Skeletal muscle tissue (tissue), 4 donors: ENCODE data around the gene PRH1. TPM values are rescaled to one million over a fixed set of nuclear protein-coding genes. Genes with fewer than 3 reads are reported as not detected.

Source experiments
- H3K27ac ChIP-seq: one replicate; pipeline ENCODE4 v1.7.0; 2013; ENCODE audit warnings: mild to moderate bottlenecking, low read depth, low read length, inconsistent platforms
- H3K27me3 ChIP-seq, 3 donors: one replicate each; pipeline ENCODE4 v1.7.0; 2013; ENCODE audit warnings: low read length in 3 of 3; ENCODE audit not compliant: control insufficient read depth in 3 of 3, insufficient read depth in 3 of 3
- H3K36me3 ChIP-seq, 3 donors: one replicate each; pipeline ENCODE4 v1.7.0; 2013; ENCODE audit warnings: low read length in 3 of 3; ENCODE audit not compliant: control insufficient read depth in 3 of 3, insufficient read depth in 3 of 3
- H3K4me1 ChIP-seq, 3 donors: one replicate each; pipeline ENCODE4 v1.7.0; 2013; ENCODE audit warnings: low read length in 3 of 3, mild to moderate bottlenecking in 3 of 3; ENCODE audit not compliant: control insufficient read depth in 3 of 3, insufficient read depth in 3 of 3
- H3K4me3 ChIP-seq, 3 donors: one replicate each; pipeline ENCODE4 v1.7.0; 2013; ENCODE audit warnings: low read length in 3 of 3
- H3K9ac ChIP-seq, 3 donors: one replicate each; pipeline ENCODE4 v1.7.0; 2013; ENCODE audit warnings: low read length in 3 of 3, mild to moderate bottlenecking in 3 of 3, moderate library complexity in 2 of 3, low read depth in 1 of 3
- H3K9me3 ChIP-seq, 3 donors: one replicate each; pipeline ENCODE4 v1.7.0; 2013; ENCODE audit warnings: low read length in 3 of 3; ENCODE audit not compliant: control insufficient read depth in 3 of 3
- total RNA-seq: library from RNA; depleted of rRNA; stranded (reverse); fragments of >200 nt; gene quantifications from one replicate; pipeline ENCODE4 v1.2.3, GENCODE V29; 2014
- donor health status: Osteomylitis.

Gene PRH1
- total RNA-seq: 31.8 TPM

GRCh38 chr12:10884086-10884725, at the start of gene PRH1:
Gene PRH1, minus strand, starts transcription at chr12:10884255. Its CDS starts 38 bp downstream, at chr12:10884217.
- H3K27ac ChIP-seq: no peak within 1 kb of the TSS
- no peaks in the 10 kb centered on the region for H3K9me3 ChIP-seq
- H3K4me1 ChIP-seq: no peaks in the 10 kb centered on the region
- no peaks in the 10 kb centered on the region for H3K27me3 ChIP-seq
- H3K9ac ChIP-seq: no peak within 1 kb of the TSS
- H3K4me3 ChIP-seq: no peak within 1 kb of the TSS
- peaks cover 0 to 6% (median 3%) of the 10 kb centered on the region in 3 donors for H3K36me3 ChIP-seq

- H3K36me3 ChIP-seq: no peaks in the 10 kb centered on the region
- no peak within 1 kb of the TSS for H3K9ac ChIP-seq
- H3K4me1 ChIP-seq: no peaks in the 10 kb centered on the region
- no peak within 1 kb of the TSS for H3K4me3 ChIP-seq
- no peaks in the 10 kb centered on the region for H3K27me3 ChIP-seq
- H3K9me3 ChIP-seq: no peaks in the 10 kb centered on the region
- H3K27ac ChIP-seq: no peak within 1 kb of the TSS
Measured at GRCh38 chr12:10928746-10929286, 44.8 kb upstream of the PRH1 start, which contains the start of gene PRH2. Gene PRH2, plus strand, starts transcription at chr12:10929236. Its CDS starts 38 bp downstream, at chr12:10929274.

GRCh38 chr12:10926269-10926668, 42.2 kb upstream of the PRH1 start:
- H3K4me1 ChIP-seq: no peaks in the 10 kb centered on the region
- H3K27ac ChIP-seq: no peak overlapping the region
- no peak overlapping the region for H3K4me3 ChIP-seq
- H3K36me3 ChIP-seq: no peaks in the 10 kb centered on the region
- H3K9ac ChIP-seq: no peak overlapping the region
- no peaks in the 10 kb centered on the region for H3K27me3 ChIP-seq
- no peaks in the 10 kb centered on the region for H3K9me3 ChIP-seq

GRCh38 chr12:10919809-10920208, 35.8 kb upstream of the PRH1 start:
- H3K27ac ChIP-seq: no peak overlapping the region
- H3K9me3 ChIP-seq: no peaks in the 10 kb centered on the region
- H3K36me3 ChIP-seq: no peaks in the 10 kb centered on the region
- H3K9ac ChIP-seq: no peak overlapping the region
- H3K27me3 ChIP-seq: no peaks in the 10 kb centered on the region
- no peaks in the 10 kb centered on the region for H3K4me1 ChIP-seq
- no peak overlapping the region for H3K4me3 ChIP-seq

- peaks cover 0 to 2% (median 0%) of the 10 kb centered on the region in 3 donors for H3K9me3 ChIP-seq
- H3K27me3 ChIP-seq: no peaks in the 10 kb centered on the region
- H3K36me3 ChIP-seq: no peaks in the 10 kb centered on the region
- H3K27ac ChIP-seq: no peak overlapping the region
- no peak overlapping the region for H3K9ac ChIP-seq
- H3K4me1 ChIP-seq: no peaks in the 10 kb centered on the region
- no peak overlapping the region for H3K4me3 ChIP-seq
Measured at GRCh38 chr12:10910380-10910779, 26.3 kb upstream of the PRH1 start.

GRCh38 chr12:10909462-10909861, 25.4 kb upstream of the PRH1 start, which contains the start of gene TAS2R13:
Gene TAS2R13, minus strand, starts transcription at chr12:10909562. Its CDS starts 264 bp downstream, at chr12:10909298.
- no peaks in the 10 kb centered on the region for H3K4me1 ChIP-seq
- H3K27me3 ChIP-seq: no peaks in the 10 kb centered on the region
- no peaks in the 10 kb centered on the region for H3K36me3 ChIP-seq
- peaks cover 0 to 3% (median 0%) of the 10 kb centered on the region in 3 donors for H3K9me3 ChIP-seq
- H3K9ac ChIP-seq: no peak within 1 kb of the TSS
- H3K4me3 ChIP-seq: no peak within 1 kb of the TSS
- H3K27ac ChIP-seq: no peak within 1 kb of the TSS

- Histone ChIP-seq H3K27ac (no peak overlapping the region), H3K9ac (no peak overlapping the region), H3K4me3 (no peak overlapping the region), H3K36me3 (no peaks in the 10 kb centered on the region), H3K9me3 (peaks cover 0 to 11% (median 0%) of the 10 kb centered on the region in 3 donors), H3K27me3 (no peaks in the 10 kb centered on the region), H3K4me1 (no peaks in the 10 kb centered on the region)
Measured at GRCh38 chr12:10904686-10905085, 20.6 kb upstream of the PRH1 start.

- peaks cover 0 to 11% (median 0%) of the 10 kb centered on the region in 3 donors for H3K9me3 ChIP-seq
- no peak overlapping the region for H3K4me3 ChIP-seq
- H3K27me3 ChIP-seq: no peaks in the 10 kb centered on the region
- H3K36me3 ChIP-seq: peaks cover 0 to 2% (median 0%) of the 10 kb centered on the region in 3 donors
- H3K27ac ChIP-seq: no peak overlapping the region
- H3K4me1 ChIP-seq: no peaks in the 10 kb centered on the region
- no peak overlapping the region for H3K9ac ChIP-seq
Measured at GRCh38 chr12:10901427-10901826, 17.4 kb upstream of the PRH1 start.

GRCh38 chr12:10900972-10901371, 16.9 kb upstream of the PRH1 start:
- Histone ChIP-seq H3K9me3 (peaks cover 0 to 10% (median 0%) of the 10 kb centered on the region in 3 donors), H3K4me3 (no peak overlapping the region), H3K9ac (no peak overlapping the region), H3K4me1 (no peaks in the 10 kb centered on the region), H3K27ac (no peak overlapping the region), H3K27me3 (no peaks in the 10 kb centered on the region), H3K36me3 (peaks cover 0 to 2% (median 0%) of the 10 kb centered on the region in 3 donors)

- H3K4me1 ChIP-seq: no peaks in the 10 kb centered on the region
- H3K9me3 ChIP-seq: peaks cover 0 to 9% (median 0%) of the 10 kb centered on the region in 3 donors
- no peak overlapping the region for H3K9ac ChIP-seq
Measured at GRCh38 chr12:10900530-10900929, 16.5 kb upstream of the PRH1 start.

More at GRCh38 chr12:10900530-10900929, 16.5 kb upstream of the PRH1 start:
- no peak overlapping the region for H3K27ac ChIP-seq
- no peak overlapping the region for H3K4me3 ChIP-seq
- peaks cover 0 to 2% (median 0%) of the 10 kb centered on the region in 3 donors for H3K36me3 ChIP-seq
- no peaks in the 10 kb centered on the region for H3K27me3 ChIP-seq
